HG02970 (cell line): ENCODE data around the gene CACNB2.
"Not testable (repeated sequence)": the region's sequence is repeated elsewhere in the genome, so short reads cannot be mapped to it uniquely, and the experiment has no call there.

Source experiments
- ATAC-seq: cut with Tn5 transposase; IDR thresholded peaks from one replicate; pipeline ENCODE4 v1.9.1; 2021; ENCODE audit warnings: mild to moderate bottlenecking, moderate library complexity, moderate number of reproducible peaks; ENCODE audit not compliant: unreplicated experiment, low FRiP score

The CACNB2 gene

DNA sequence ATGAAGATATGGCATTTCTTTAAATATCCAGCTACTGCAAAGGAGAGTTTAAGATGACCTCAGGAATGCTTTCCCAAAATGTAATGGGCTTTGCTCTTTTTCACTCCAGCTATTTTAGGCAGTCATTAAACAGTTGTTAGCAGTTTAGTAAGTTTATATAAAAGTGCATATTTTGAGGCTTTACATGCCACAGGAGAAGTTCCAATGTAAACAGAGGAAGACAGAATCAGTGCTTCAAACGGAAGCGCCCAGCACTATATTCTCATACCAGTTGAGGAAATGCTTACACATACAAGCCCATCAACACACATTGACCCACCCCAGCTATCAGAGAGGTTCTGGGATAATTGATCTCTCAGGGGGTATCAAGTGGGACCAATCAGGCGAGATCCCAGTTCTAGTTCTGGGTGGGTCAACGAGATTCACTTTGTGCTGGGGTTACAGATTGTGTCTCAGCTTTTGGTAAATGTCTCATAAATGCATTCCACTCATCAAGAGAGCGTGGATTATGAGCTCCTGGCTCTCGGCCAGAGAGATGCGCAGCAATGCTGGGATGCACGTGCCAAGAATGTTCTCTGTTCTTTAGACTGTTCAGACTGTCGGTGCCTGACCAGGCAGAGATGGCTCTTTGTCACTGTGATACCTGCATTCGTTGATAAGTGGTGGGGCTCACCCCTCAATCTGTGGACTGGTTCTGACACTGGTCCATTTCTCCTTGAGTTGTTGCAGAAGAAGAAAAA lies 55.0 kb downstream of the CACNB2 start:
- ATAC-seq, result no peak

DNA sequence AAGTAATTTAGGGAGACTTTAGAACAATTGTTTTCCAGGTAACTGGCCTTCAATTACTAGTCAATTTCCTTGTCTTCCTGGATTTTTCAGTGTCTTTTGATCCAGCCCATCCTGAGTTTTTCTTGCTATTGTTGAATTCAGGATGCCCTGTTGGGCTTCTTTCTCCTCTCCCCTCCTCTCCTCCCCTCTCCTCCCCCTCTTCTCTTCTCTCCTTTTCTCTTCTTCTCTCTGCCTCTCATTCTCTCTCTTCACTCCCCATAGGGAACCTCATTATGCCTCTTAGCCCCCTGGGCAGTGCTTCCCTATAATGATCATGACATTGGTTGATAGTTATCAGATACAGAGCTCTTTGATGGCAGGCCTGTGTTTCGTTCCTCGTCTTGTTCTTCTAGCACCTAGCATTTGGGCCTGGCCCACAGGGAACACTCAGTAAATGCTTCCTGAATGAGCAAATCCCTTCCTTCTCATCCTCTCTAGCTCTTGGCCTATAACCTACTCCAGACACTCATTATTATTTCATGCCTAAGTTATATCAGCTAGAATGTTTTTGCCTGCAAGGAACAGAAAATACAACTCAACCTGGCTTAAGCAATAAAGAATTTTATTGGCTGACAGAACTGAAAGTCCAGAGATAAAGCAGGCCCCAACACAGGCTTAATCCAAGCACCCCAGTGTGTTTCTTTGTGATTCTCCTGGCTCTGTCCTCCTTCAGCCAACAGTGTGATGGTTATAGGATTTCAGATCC lies 56.8 kb downstream of the CACNB2 start:
- no peak for ATAC-seq

DNA sequence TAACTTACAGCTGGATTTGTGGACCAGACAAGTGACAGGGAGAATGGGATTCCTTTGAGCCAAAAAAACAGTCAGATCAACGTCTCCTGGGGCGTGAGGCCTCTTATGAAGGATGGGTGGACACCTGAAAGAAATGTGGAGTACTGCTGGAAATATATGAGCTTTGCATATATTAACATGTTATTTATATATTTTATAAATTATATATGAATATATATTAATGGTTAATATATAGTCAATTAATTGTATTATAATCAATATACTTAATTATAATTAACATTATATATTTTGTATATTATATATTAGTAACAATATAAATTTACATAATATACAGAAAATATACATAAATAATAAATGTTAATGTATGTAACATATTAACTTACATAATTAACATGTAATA lies 57.5 kb downstream of the CACNB2 start:
- no peak for ATAC-seq

DNA sequence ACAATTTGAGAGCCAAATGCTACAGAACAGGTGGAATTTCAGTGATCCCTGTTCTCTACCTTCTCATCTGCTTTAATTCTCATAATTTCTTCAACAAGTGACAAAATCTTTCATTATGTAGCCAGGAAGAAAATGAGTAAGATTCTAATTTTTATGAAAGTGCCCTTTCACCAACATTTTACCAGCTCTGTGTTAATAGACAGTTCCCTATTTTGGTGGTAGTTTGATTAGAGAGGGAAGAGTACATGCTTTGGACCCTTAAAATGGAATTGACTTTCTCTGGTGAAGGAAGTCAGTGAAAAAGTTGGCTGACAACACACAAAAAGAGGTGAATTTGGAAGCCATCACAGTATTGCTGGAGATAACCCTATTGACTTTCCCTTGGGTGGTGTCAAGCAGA lies 61.7 kb downstream of the CACNB2 start:
- no peak for ATAC-seq

DNA sequence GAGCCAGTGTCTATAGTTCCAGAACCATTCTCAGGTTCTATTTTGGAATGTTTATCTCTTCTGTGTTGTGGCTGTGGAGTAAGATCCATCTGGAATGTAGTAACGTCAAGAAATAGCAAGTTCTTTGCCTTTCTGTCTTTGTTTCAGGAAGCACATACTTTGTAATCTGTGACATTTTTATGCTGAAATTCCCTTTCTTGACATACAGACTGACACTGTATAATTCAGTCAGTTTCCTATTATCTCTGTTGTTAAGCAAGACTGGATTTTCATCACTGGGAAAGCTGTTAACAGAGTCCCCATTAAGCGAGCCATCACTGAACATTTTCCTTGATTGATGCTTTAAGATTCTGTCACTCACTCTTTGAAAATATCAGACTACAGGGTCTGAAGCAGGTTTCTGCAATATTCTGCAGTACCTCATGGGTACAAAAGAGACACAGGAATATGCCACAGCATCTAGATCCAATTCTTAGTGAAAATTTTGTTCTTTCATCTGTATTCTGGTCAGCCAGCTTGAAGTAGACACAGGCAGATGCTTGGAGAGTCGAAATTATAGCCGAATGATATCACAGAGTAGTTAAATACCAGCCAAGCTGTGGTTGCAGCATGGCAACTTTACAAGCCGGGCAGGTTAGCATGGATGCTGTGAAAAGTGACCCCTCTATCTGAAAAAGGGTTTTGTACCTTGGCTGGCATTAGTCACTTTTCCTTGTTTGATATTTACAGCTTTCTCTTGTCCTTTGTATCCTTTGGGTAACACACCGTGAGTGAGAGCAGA lies 62.6 kb downstream of the CACNB2 start:
- no peak for ATAC-seq

DNA sequence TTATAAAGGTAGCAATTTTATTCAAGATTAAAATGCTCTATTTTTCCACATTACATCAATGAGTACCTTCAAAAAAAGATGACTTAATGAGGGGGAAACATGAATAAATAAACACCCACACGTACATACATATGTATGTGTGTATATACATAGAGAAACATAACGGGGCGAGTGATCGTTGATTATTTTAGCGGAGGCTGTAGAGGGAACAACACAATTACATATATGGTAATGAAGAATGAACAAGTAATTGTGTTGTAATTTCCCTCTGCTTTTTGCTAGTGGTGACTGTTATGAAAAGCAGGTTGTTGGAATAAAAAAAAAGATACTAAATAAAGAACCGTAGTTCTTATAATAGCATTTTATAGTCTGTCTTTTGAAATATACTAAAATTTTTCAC lies 63.2 kb downstream of the CACNB2 start:
- ATAC-seq, result no peak

DNA sequence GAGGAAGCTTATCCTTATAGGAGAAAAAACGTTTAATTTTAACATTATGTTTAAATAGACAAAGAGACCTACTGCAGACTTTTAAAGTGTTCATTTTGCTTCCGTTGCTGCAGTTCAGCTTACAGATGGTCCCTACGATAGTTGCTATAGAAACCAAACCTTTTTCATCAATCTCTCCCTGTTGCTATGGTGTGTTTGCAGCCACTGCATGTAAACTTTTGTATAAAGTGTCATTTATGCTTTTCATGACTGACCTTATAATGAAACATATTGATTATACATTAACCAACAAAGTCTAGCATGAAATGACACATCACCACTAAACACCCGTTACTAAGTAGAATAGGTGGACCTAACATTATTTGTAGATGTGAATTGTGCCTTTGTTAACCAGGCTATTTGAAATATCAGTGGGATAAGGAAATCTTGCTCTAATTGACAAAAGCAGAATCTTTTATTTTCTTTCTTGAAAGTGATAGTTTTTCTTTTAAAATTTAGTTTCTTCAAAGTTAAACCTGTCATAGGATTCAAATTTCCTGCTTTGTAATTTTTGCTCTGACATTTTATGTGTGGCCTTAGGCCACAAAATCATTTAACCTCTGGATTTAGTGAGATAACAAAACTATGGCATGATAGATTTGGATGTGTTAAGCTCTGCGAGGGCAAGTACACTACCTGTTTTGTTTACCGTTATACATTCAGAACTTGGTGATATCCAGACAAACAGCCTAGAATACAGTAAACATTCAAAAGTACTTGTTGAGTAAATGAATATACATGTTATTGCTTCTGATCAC lies 64.0 kb downstream of the CACNB2 start:
- no peak for ATAC-seq

DNA sequence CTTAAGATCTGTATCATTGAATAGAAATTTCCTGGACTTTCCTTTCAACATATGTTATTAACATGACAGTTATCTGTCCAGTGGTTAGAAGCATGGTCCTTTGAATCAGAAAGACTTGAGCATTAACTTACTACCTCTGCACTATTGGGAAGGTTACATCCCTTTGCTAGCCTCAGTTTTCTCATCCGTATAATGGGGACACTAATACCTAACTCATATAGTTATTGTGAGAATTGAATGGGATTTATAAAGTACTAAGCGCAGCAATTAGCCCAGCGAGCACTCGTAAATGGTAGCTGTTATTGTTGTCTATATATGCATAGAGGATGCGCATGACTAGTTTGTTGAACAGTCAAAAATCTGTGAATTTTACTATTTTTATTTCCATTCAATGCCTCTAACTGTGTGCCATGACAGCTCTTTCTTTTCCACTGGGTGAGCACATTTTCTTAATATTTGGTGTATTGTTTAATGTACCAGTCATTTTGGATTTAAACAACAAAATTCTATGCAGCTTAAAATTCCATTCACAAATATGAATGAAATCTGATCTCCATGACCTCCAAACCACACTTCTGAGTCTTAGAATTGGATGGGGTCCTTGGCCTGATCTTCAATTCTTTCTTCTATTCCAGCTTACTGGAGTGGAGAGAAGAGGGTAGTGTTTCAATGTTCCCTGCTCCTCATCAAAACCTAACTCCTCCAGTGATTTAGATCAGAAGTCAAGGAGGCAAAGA lies 65.0 kb downstream of the CACNB2 start:
- ATAC-seq, result no peak

DNA sequence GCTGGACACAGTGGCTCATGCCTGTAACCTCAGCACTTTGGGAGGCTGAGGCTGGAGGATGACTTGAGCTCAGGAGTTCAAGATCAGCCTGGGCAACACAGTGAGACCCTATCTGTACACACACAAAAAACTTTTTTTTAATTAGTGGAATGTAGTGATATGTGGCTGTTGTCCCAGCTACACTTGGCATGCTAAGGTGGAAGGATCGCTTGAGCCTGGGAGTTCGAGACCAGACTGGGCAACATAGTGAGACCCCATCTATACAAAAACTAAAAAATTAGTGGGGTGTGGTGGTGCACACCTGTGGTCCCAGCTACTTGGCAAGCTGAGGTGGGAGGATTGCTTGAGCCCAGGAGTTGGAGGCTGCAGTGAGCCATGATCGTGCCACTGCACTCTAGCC lies 68.0 kb downstream of the CACNB2 start:
- ATAC-seq, result not testable (repeated sequence)

DNA sequence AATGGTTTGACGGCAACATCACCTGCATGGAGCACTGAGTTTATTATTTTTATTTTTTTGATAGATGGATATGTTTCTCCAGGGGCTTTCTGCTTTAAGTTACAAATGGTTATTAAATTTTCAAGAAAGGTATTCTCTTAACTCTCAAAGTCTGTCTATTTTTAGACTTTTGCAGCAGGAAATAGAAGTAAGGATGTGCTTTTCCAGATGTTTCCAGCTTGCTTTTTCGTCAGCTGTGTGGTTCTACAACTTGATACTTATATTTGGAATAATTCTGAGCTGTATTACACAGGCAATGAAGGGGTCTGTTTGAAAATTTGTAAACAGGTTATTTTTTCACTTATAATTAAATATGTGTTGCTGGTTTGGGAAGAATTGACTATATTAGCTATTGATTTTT lies 69.0 kb downstream of the CACNB2 start:
- ATAC-seq, result no peak

DNA sequence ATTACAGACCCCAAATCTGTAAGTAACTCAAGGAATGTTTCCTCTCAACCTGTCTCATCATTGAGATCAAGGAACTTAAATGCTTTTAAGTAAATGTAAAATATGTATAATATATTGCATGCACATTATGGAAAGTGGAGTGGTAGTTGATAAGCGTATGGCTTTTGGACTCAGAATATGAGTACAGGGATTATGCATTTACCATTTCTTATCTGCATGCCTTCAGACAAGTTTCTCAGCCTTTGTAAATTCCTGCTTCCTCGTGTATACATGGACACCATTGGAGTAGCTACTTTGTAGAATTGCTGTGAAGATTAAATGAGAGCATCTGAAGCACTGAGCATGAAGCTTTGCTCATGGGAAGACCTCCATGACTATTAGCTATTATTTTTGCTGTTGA lies 70.5 kb downstream of the CACNB2 start:
- ATAC-seq, result no peak

DNA sequence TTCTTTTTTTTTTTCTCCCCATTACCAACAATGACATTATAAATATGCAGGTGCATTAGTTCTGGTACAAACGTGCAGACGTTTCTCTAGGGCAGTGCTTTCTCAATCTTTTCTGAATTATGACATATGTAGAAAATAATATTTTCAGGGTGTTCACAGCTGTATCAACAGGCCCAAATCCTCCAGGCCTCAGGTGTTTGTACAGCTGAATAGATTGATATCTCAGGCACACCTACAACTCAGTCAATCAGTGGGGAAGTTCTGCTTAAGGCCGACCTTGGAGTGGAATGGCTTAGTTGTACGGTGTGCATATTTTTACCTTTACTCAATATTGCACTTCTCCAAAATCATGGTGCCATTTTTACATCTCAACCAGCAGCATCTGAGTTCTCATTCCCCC lies 71.6 kb downstream of the CACNB2 start:
- ATAC-seq, result no peak

DNA sequence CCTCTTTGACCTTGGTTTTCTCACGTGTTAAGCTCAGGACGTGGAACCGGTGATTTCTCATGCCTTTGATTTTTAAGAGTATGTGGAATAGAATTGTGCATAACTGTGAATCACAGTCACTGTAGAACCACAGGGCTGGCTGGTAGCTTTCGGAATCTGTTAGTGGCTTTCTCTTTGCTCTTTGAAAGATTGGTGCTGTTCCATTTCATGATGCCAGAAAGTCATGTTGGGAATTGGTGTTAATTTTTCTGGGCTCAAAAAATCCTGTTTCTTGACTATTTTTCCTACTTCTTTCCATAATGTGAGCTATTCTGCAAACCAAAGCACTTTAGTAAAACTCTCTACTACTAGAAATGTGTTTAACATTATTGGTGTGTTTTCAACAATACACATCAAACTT lies 73.0 kb downstream of the CACNB2 start:
- ATAC-seq, result no peak

DNA sequence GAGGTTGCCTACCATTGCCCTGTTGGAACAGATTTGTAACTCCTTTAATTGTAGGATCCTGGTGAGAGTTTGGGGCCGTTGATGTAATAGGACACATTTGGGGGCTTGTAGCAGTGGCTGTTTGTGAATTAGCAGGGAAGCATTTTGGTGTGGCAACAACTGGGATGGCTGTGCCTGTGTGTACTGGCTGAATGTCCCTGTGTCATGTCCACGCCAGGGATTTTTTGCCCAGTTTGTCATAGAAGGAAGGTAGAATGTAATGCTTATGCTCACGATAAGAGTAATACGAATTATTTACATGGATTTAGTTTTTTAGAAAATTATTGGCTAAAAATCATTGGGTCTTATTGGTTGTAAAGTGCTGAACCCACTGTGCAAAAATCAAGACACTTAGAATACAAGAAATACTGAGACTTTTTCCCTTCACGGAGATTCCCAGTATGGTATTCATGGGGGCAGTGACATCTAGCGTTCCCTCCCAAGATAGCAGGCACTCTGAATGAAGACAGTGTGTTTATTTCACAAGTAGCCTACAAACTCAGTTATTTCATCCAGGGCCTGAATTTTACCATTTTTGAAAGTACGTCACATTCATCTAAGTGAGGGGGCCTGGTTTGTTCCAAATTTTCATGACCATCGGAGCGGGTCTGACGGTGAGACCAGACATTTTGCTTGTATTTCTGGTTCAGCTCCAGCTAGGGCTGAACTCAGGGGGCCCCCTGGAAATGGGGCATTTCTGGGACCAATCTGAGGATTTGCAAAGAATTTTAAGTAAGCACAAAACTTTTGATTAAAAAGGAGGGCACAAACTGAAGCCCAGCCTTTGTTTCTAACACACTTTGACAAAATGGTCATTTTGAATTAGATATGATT lies 74.7 kb downstream of the CACNB2 start:
- no peak for ATAC-seq

DNA sequence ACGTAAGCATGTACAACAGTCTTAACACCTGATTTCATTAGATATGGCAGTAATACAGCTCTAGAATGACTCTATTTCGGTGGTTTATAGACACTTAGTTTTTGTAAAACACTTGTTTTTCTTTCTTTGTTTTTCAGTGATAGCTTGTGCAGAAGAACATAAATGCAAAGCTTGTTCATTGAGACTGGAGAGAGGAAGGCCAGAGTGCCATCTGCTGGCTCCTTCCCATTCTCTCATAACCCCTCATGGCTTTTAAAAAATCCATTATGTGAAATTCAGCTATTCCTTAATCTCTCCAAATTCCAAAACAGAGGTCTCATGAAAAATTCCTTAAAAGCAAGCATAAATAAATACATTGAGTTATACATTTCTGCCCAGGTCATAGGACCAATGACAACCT lies 76.3 kb downstream of the CACNB2 start:
- ATAC-seq, result no peak

DNA sequence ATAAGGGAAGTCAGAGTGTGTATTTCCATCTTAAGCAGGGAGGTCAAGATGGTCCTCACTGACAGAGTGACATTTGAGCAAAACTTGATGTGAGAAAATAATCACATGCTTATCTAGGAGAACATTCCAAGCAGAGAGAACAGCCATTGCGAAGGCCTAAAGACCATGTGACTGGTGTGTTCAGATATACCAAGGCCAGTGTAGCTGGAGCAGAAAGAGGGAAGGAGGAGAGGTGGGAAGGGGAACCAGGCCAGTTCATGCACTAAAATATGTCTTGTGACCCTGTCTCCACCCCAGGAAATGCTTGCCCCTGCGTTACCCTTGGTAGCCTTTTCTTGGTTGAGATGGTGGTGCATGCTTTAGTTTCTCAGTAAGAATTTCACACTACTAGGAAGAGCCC lies 77.4 kb downstream of the CACNB2 start:
- ATAC-seq, result no peak

DNA sequence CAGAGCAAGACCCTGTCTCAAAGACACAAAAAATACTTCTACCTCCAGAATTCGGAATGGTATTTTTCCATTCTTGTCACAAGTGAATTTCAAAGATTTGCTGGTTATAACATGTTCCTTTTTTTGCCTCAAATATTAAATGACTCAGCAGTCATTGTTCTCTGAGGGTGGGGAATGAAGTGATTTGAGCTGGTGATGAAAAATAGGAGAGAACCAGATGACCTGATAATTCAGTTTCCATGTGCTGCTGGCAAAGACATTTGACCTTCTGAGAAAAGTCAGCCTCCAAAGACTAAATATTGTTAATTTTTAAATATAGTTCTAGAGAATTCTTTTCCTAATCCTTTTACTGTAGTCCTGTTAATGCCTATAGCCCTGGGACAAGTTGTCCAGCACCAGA lies 78.9 kb downstream of the CACNB2 start:
- ATAC-seq, result no peak

DNA sequence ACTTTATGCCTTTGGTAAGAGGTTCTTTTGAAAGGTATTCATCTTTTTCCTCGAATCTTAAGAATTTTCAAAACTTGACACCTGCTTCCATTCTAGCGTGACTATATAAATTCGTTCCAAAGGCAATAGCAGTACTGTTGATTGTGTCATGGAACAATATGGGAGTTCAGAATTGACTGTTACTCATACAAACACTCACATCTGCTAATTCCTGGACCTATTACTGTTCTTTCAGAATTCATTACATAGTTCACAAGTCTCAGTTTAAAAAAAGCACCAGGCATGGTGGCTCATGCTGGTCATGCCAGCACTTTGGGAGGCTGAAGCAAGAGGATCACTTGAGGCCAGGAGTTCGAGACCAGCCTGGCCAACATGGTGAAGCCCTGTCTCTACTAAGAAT lies 80.9 kb downstream of the CACNB2 start:
- ATAC-seq, result no peak

DNA sequence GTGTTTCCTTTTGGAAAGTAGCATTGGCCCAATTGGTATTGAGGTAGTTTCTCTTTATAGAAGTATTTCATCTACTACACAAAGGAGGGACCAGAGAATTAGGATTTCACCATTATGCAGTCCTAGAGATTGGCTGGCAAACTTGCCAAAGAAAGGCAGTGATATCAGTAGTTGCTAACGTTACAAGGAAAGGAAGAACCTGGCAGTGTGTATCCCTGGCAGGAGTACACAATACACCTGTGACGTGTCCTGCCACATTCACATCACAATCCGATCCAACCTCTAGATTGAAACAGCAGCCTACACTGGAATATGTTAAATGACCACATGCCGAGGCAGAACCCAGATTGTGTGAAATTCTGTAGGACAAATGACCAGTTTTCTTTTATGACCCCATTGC lies 81.7 kb downstream of the CACNB2 start:
- ATAC-seq, result no peak
